ENCODE data around the gene SLC47A2.

SLC47A2 gene

DNA sequence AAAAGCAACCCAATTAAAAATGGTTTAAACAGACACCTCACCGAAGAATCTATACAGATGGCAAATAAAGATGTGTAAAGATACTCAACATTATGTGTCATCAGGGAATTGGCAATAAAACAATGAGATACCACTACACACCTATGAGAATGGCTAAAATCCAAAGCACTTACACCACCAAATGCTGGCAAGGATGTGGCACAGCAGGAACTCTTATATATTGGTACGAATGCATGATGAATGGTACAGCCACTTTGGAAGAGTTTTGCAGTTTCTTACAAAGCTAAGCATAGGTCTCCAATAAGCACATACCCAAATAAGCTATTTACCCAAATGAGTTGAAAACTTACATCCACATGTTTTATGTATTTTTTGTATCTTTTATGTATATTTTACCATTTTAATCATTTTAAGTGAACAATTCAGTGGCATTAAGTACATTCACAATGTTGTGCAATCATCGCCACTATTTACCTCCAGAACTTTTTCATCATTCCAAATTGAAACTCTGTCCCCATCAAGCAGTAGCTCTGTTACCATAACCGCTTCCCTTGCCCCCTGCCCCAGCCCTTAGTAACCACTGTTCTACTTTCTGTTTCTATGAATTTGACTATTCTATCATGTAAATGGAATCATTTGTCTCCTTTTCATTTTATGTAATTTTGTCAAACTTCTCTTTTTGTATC lies 74.6 kb downstream of the SLC47A2 start:
- WGBS, 2 donors (ENCODE audit: extremely low coverage in 2 of 2, insufficient read length in 2 of 2, insufficient replicate concordance in 1 of 2), result no CpG with 5 or more reads among the region's 4 CpGs
- Histone ChIP-seq H2BK15ac (ENCODE audit: low read length) (no peak overlapping the region), H3K27ac (replicated peaks; ENCODE audit: low read length) (no peak overlapping the region)

GRCh38 chr17:19631905-19632304 lies 84.5 kb downstream of the SLC47A2 start:
- no peaks in the 10 kb centered on the region for H3K36me3 ChIP-seq (replicated peaks in 1 of 2; ENCODE audit: control insufficient read depth in 2 of 2, insufficient read depth in 2 of 2, low read length in 2 of 2)
- no peak overlapping the region for H3K18ac ChIP-seq (ENCODE audit: low read length)
- H3K4me3 ChIP-seq (ENCODE audit: low read length in 2 of 2), result no peak overlapping the region
- no peak overlapping the region for H2AK5ac ChIP-seq (ENCODE audit: low read depth, low read length)
- H3K14ac ChIP-seq (ENCODE audit: low read length), result no peak overlapping the region
- H2BK12ac ChIP-seq (ENCODE audit: low read length), result no peak overlapping the region
- H3K27ac ChIP-seq (replicated peaks; ENCODE audit: low read length), result no peak overlapping the region
- H4K8ac ChIP-seq (ENCODE audit: low read depth, low read length), result no peak overlapping the region
- no peak overlapping the region for H4K91ac ChIP-seq (ENCODE audit: low read depth, low read length, poor library complexity)
- no peak overlapping the region for H2AFZ ChIP-seq (ENCODE audit: low read length)
- H2BK15ac ChIP-seq (ENCODE audit: low read length), result no peak overlapping the region
- no peaks in the 10 kb centered on the region for H3K79me1 ChIP-seq (ENCODE audit: low read depth, low read length)
- H3K9ac ChIP-seq (ENCODE audit: low read depth, low read length, poor library complexity), result no peak overlapping the region
- H3K23ac ChIP-seq (ENCODE audit: low read depth, low read length, poor library complexity), result no peak overlapping the region
- WGBS, 2 donors (ENCODE audit: extremely low coverage in 2 of 2, insufficient read length in 2 of 2, insufficient replicate concordance in 1 of 2), result no CpG with 5 or more reads among the region's 2 CpGs
- H3K4me1 ChIP-seq (ENCODE audit: control insufficient read depth in 2 of 2, insufficient read depth in 1 of 2, low read depth in 1 of 2, low read length in 2 of 2), result no peaks in the 10 kb centered on the region
- no peaks in the 10 kb centered on the region for H3K27me3 ChIP-seq (ENCODE audit: control insufficient read depth in 3 of 3, insufficient read depth in 3 of 3, low read depth in 1 of 3, low read length in 3 of 3)
- H3K4ac ChIP-seq (ENCODE audit: low read length), result no peak overlapping the region
- no peak overlapping the region for H3K4me2 ChIP-seq (ENCODE audit: insufficient read depth, low read length, poor library complexity, severe bottlenecking)
- no peak overlapping the region for H2BK5ac ChIP-seq (ENCODE audit: low read length)
- no peak overlapping the region for H2BK120ac ChIP-seq (ENCODE audit: low read depth, low read length)
- no peaks in the 10 kb centered on the region for H3K9me3 ChIP-seq (replicated peaks in 1 of 2; ENCODE audit: control insufficient read depth in 2 of 2, insufficient read depth in 1 of 2, low read depth in 1 of 2, low read length in 2 of 2)
- no peak for DNase-seq (ENCODE audit: low spot score)

More for the DNA sequence above, 74.6 kb downstream of the SLC47A2 start:
- Histone ChIP-seq H2AK5ac (ENCODE audit: low read depth, low read length) (no peak overlapping the region), H2AFZ (ENCODE audit: low read length) (no peak overlapping the region), H2BK120ac (ENCODE audit: low read depth, low read length) (no peak overlapping the region), H3K4me3 (ENCODE audit: low read length in 2 of 2) (no peak overlapping the region), H4K8ac (ENCODE audit: low read depth, low read length) (no peak overlapping the region), H3K14ac (ENCODE audit: low read length) (no peak overlapping the region), H3K23ac (ENCODE audit: low read depth, low read length, poor library complexity) (no peak overlapping the region), H4K91ac (ENCODE audit: low read depth, low read length, poor library complexity) (no peak overlapping the region), H2BK5ac (ENCODE audit: low read length) (no peak overlapping the region), H3K79me1 (ENCODE audit: low read depth, low read length) (no peaks in the 10 kb centered on the region), H3K9ac (ENCODE audit: low read depth, low read length, poor library complexity) (no peak overlapping the region), H3K27me3 (ENCODE audit: control insufficient read depth in 3 of 3, insufficient read depth in 3 of 3, low read depth in 1 of 3, low read length in 3 of 3) (peaks cover 0 to 11% (median 0%) of the 10 kb centered on the region in 3 experiments), H3K4me2 (ENCODE audit: insufficient read depth, low read length, poor library complexity, severe bottlenecking) (no peak overlapping the region), H2BK12ac (ENCODE audit: low read length) (no peak overlapping the region), H3K36me3 (replicated peaks in 1 of 2; ENCODE audit: control insufficient read depth in 2 of 2, insufficient read depth in 2 of 2, low read length in 2 of 2) (no peaks in the 10 kb centered on the region), H3K9me3 (replicated peaks in 1 of 2; ENCODE audit: control insufficient read depth in 2 of 2, insufficient read depth in 1 of 2, low read depth in 1 of 2, low read length in 2 of 2) (no peaks in the 10 kb centered on the region), H3K4me1 (ENCODE audit: control insufficient read depth in 2 of 2, insufficient read depth in 1 of 2, low read depth in 1 of 2, low read length in 2 of 2) (peaks cover 1 to 2% of the 10 kb centered on the region in 2 donors), H3K4ac (ENCODE audit: low read length) (no peak overlapping the region), H3K18ac (ENCODE audit: low read length) (no peak overlapping the region)
- DNase-seq (ENCODE audit: low spot score), result no peak

GRCh38 chr17:19630661-19631060 lies 85.7 kb downstream of the SLC47A2 start:
- Histone ChIP-seq H2AK5ac (ENCODE audit: low read depth, low read length) (no peak overlapping the region), H3K4me1 (ENCODE audit: control insufficient read depth in 2 of 2, insufficient read depth in 1 of 2, low read depth in 1 of 2, low read length in 2 of 2) (no peaks in the 10 kb centered on the region), H2BK120ac (ENCODE audit: low read depth, low read length) (no peak overlapping the region), H3K4me2 (ENCODE audit: insufficient read depth, low read length, poor library complexity, severe bottlenecking) (no peak overlapping the region), H3K4me3 (ENCODE audit: low read length in 2 of 2) (no peak overlapping the region), H2AFZ (ENCODE audit: low read length) (no peak overlapping the region), H3K18ac (ENCODE audit: low read length) (no peak overlapping the region), H4K8ac (ENCODE audit: low read depth, low read length) (no peak overlapping the region), H2BK15ac (ENCODE audit: low read length) (no peak overlapping the region), H3K23ac (ENCODE audit: low read depth, low read length, poor library complexity) (no peak overlapping the region), H3K14ac (ENCODE audit: low read length) (no peak overlapping the region), H2BK5ac (ENCODE audit: low read length) (no peak overlapping the region), H3K9me3 (replicated peaks in 1 of 2; ENCODE audit: control insufficient read depth in 2 of 2, insufficient read depth in 1 of 2, low read depth in 1 of 2, low read length in 2 of 2) (no peaks in the 10 kb centered on the region), H3K79me1 (ENCODE audit: low read depth, low read length) (no peaks in the 10 kb centered on the region), H2BK12ac (ENCODE audit: low read length) (no peak overlapping the region), H3K27ac (replicated peaks; ENCODE audit: low read length) (no peak overlapping the region), H3K27me3 (ENCODE audit: control insufficient read depth in 3 of 3, insufficient read depth in 3 of 3, low read depth in 1 of 3, low read length in 3 of 3) (no peaks in the 10 kb centered on the region), H3K36me3 (replicated peaks in 1 of 2; ENCODE audit: control insufficient read depth in 2 of 2, insufficient read depth in 2 of 2, low read length in 2 of 2) (no peaks in the 10 kb centered on the region), H3K4ac (ENCODE audit: low read length) (no peak overlapping the region), H4K91ac (ENCODE audit: low read depth, low read length, poor library complexity) (no peak overlapping the region), H3K9ac (ENCODE audit: low read depth, low read length, poor library complexity) (no peak overlapping the region)
- no peak for DNase-seq (ENCODE audit: low spot score)
- WGBS, 2 donors (ENCODE audit: extremely low coverage in 2 of 2, insufficient read length in 2 of 2, insufficient replicate concordance in 1 of 2), result no CpG with 5 or more reads among the region's 1 CpG

GRCh38 chr17:19630035-19630434 lies 86.3 kb downstream of the SLC47A2 start:
- H3K4me2 ChIP-seq (ENCODE audit: insufficient read depth, low read length, poor library complexity, severe bottlenecking), result no peak overlapping the region
- no peak overlapping the region for H2AFZ ChIP-seq (ENCODE audit: low read length)
- no peaks in the 10 kb centered on the region for H3K4me1 ChIP-seq (ENCODE audit: control insufficient read depth in 2 of 2, insufficient read depth in 1 of 2, low read depth in 1 of 2, low read length in 2 of 2)
- no peak overlapping the region for H3K18ac ChIP-seq (ENCODE audit: low read length)
- no peak overlapping the region for H2AK5ac ChIP-seq (ENCODE audit: low read depth, low read length)
- H4K8ac ChIP-seq (ENCODE audit: low read depth, low read length), result no peak overlapping the region
- no peak overlapping the region for H3K9ac ChIP-seq (ENCODE audit: low read depth, low read length, poor library complexity)
- no peak overlapping the region for H3K27ac ChIP-seq (replicated peaks; ENCODE audit: low read length)
- H3K14ac ChIP-seq (ENCODE audit: low read length), result no peak overlapping the region
- no peaks in the 10 kb centered on the region for H3K27me3 ChIP-seq (ENCODE audit: control insufficient read depth in 3 of 3, insufficient read depth in 3 of 3, low read depth in 1 of 3, low read length in 3 of 3)
- H2BK12ac ChIP-seq (ENCODE audit: low read length), result no peak overlapping the region
- DNase-seq (ENCODE audit: low spot score), result no peak
- no peak overlapping the region for H3K4me3 ChIP-seq (ENCODE audit: low read length in 2 of 2)
- H2BK5ac ChIP-seq (ENCODE audit: low read length), result no peak overlapping the region
- H3K36me3 ChIP-seq (replicated peaks in 1 of 2; ENCODE audit: control insufficient read depth in 2 of 2, insufficient read depth in 2 of 2, low read length in 2 of 2), result peaks cover 0 to under 1% of the 10 kb centered on the region in 2 donors
- no peak overlapping the region for H2BK15ac ChIP-seq (ENCODE audit: low read length)
- no peak overlapping the region for H4K91ac ChIP-seq (ENCODE audit: low read depth, low read length, poor library complexity)
- no peak overlapping the region for H3K23ac ChIP-seq (ENCODE audit: low read depth, low read length, poor library complexity)
- H2BK120ac ChIP-seq (ENCODE audit: low read depth, low read length), result no peak overlapping the region
- H3K79me1 ChIP-seq (ENCODE audit: low read depth, low read length), result no peaks in the 10 kb centered on the region
- no CpG with 5 or more reads among the region's 4 CpGs for WGBS, 2 donors (ENCODE audit: extremely low coverage in 2 of 2, insufficient read length in 2 of 2, insufficient replicate concordance in 1 of 2)
- H3K4ac ChIP-seq (ENCODE audit: low read length), result no peak overlapping the region
- H3K9me3 ChIP-seq (replicated peaks in 1 of 2; ENCODE audit: control insufficient read depth in 2 of 2, insufficient read depth in 1 of 2, low read depth in 1 of 2, low read length in 2 of 2), result no peaks in the 10 kb centered on the region

All from neuronal stem cell (in vitro differentiated cells).